HepG2 (cell line): Measurements from ENCODE around the gene IQCE. TPM values are rescaled to one million over a fixed set of nuclear protein-coding genes. Genes with fewer than 3 reads are reported as not detected.

ENCODE experiments used
- ARHGAP35 ChIP-seq: sonication (generic); formaldehyde crosslinking; IDR thresholded peaks from 2 replicates; pipeline ENCODE4 v1.9.0; 2022; ENCODE audit warnings: mild to moderate bottlenecking, inconsistent platforms, moderate library complexity, missing genetic modification reagents, borderline replicate concordance
- BRCA1 ChIP-seq: sonication (generic); formaldehyde crosslinking; IDR thresholded peaks from 2 replicates; pipeline ENCODE4 v1.4.0; 2020; ENCODE audit warnings: missing genetic modification reagents
- FOXJ3 ChIP-seq: sonication (generic); formaldehyde crosslinking; IDR thresholded peaks from 2 replicates; pipeline ENCODE4 v1.4.0; 2020; ENCODE audit warnings: missing genetic modification reagents, mild to moderate bottlenecking, borderline replicate concordance
- GABPB1 ChIP-seq: IDR thresholded peaks from 2 replicates; pipeline ENCODE4 v1.6.1; 2016; ENCODE audit warnings: mild to moderate bottlenecking, missing genetic modification reagents, moderate library complexity, missing compliant biosample characterization
- IRF9 ChIP-seq: sonication (generic); formaldehyde crosslinking; IDR thresholded peaks from 2 replicates; pipeline ENCODE4 v1.8.0; 2022; ENCODE audit warnings: missing genetic modification reagents, mild to moderate bottlenecking, borderline replicate concordance
- KDM5B ChIP-seq: sonication (generic); formaldehyde crosslinking; IDR thresholded peaks from 2 replicates; pipeline ENCODE4 v1.4.0; 2020; ENCODE audit warnings: missing genetic modification reagents, mild to moderate bottlenecking, borderline replicate concordance
- KLF9 ChIP-seq: IDR thresholded peaks from 2 replicates; pipeline ENCODE4 v1.6.1; 2016; ENCODE audit warnings: low read depth
- MIXL1 ChIP-seq: IDR thresholded peaks from 2 replicates; pipeline ENCODE4 v1.6.1; 2016
- MTF2 ChIP-seq: sonication (generic); formaldehyde crosslinking; IDR thresholded peaks from 2 replicates; pipeline ENCODE4 v1.5.0; 2020; ENCODE audit warnings: missing genetic modification reagents, borderline replicate concordance
- PHB2 ChIP-seq: fragments of 450-650 bp; IDR thresholded peaks from 2 replicates; pipeline ENCODE4 v1.6.1; 2018; ENCODE audit not compliant: partially characterized antibody
- SRSF1 ChIP-seq: fragments of 200-400 bp; formaldehyde crosslinking; optimal IDR thresholded peaks from 2 replicates; pipeline ENCODE3; 2017; ENCODE audit warnings: mild to moderate bottlenecking, low read depth, low read length, moderate library complexity
- TEAD2 ChIP-seq: sonication (generic); formaldehyde crosslinking; IDR thresholded peaks from 2 replicates; pipeline ENCODE4 v1.9.0; 2021; ENCODE audit warnings: missing genetic modification reagents
- THYN1 ChIP-seq: sonication (generic); formaldehyde crosslinking; IDR thresholded peaks from 2 replicates; pipeline ENCODE4 v1.8.1; 2023; ENCODE audit warnings: low read depth, mild to moderate bottlenecking, moderate library complexity, missing genetic modification reagents, borderline replicate concordance
- TIGD3 ChIP-seq: sonication (generic); formaldehyde crosslinking; IDR thresholded peaks from 2 replicates; pipeline ENCODE4 v1.5.1; 2020; ENCODE audit warnings: mild to moderate bottlenecking, missing genetic modification reagents, borderline replicate concordance
- ZC3H13 ChIP-seq: sonication (generic); formaldehyde crosslinking; IDR thresholded peaks from 2 replicates; pipeline ENCODE4 v1.8.1; 2023; ENCODE audit warnings: mild to moderate bottlenecking, missing genetic modification reagents, moderate library complexity
- ZNF17 ChIP-seq: sonication (generic); formaldehyde crosslinking; IDR thresholded peaks from 2 replicates; pipeline ENCODE4 v1.5.0; 2020; ENCODE audit warnings: mild to moderate bottlenecking, missing genetic modification reagents
- ZNF274 ChIP-seq: sonication (generic); formaldehyde crosslinking; IDR thresholded peaks from 2 replicates; pipeline ENCODE4 v1.5.1; 2020; ENCODE audit warnings: mild to moderate bottlenecking, missing genetic modification reagents
- ZNF773 ChIP-seq: sonication (generic); formaldehyde crosslinking; IDR thresholded peaks from 2 replicates; pipeline ENCODE4 v1.4.0; 2020; ENCODE audit warnings: missing genetic modification reagents, borderline replicate concordance
- polyA plus RNA-seq, 8 experiments: library from polyadenylated mRNA; depleted of rRNA in 3 of 8; stranded (reverse) in 7 of 8; unstranded in 1 of 8; fragments of >200 nt; fragmentation: Illumina TruSeq in 4 of 8; extraction: Trizol in 4 of 8; gene quantifications; 2 replicates each; pipeline versions ENCODE4 v1.2.1 to v1.2.3, GENCODE V29; 2011 to 2016; ENCODE audit warnings: low read depth in 4 of 8, missing spikeins in 1 of 8, mixed read lengths in 1 of 8; ENCODE audit not compliant: insufficient read depth in 1 of 8
- total RNA-seq, 5 experiments: library from RNA; depleted of rRNA; stranded (reverse); fragments of >200 nt; fragmentation: Illumina TruSeq; extraction: Trizol; gene quantifications; 2 replicates each; pipeline ENCODE4 v1.2.3, GENCODE V29; 2016; ENCODE audit warnings: low read depth in 1 of 5
- TF ChIP-seq, protein P1 (sequence below): sonication (generic); formaldehyde crosslinking; IDR thresholded peaks from 2 replicates; pipeline ENCODE4 v1.4.0; 2020; ENCODE audit warnings: missing genetic modification reagents
- TF ChIP-seq, protein P2 (sequence below): sonication (generic); formaldehyde crosslinking; conservative IDR thresholded peaks from 2 replicates; pipeline ENCODE4 v1.4.0; 2020; ENCODE audit warnings: missing genetic modification reagents
- TF ChIP-seq, protein P3 (sequence below): fragments of 450-650 bp; IDR thresholded peaks from 2 replicates; pipeline ENCODE4 v1.6.1; 2017
- TF ChIP-seq, protein P4 (sequence below): sonication (generic); formaldehyde crosslinking; IDR thresholded peaks from 2 replicates; pipeline ENCODE4 v1.8.1; 2023; ENCODE audit warnings: mild to moderate bottlenecking, missing genetic modification reagents, borderline replicate concordance

The IQCE gene
- total and polyA plus RNA-seq, 2 of the 13 experiments (the other 11 are each of a cell fraction or from before 2014, with no cell fraction given), result 1.5 to 2.5 TPM

GRCh38 chr7:2663121-2663886 lies 104.5 kb downstream of the IQCE start (continued):
- TF ChIP-seq ZNF274 (CRISPR knock-in tag) (peak; percentile 92; the same call in 1 of the 2 replicates), TEAD2 (CRISPR knock-in tag) (no peak), MIXL1 (peak; percentile 79; the same call in 1 of the 2 replicates), GABPB1 (CRISPR knock-in tag) (peak; percentile 94), ZNF17 (CRISPR knock-in tag) (peak; percentile 79; the same call in 1 of the 2 replicates), TIGD3 (peak; percentile 88; the same call in 1 of the 2 replicates), IRF9 (CRISPR knock-in tag) (peak; percentile 82), BRCA1 (CRISPR knock-in tag) (peak; percentile 87), KDM5B (peak; percentile 84; the same call in 1 of the 2 replicates), ZC3H13 (peak; percentile 97), PHB2 (no peak), FOXJ3 (CRISPR knock-in tag) (peak; percentile 71; the same call in 1 of the 2 replicates), MTF2 (CRISPR knock-in tag) (no peak), THYN1 (CRISPR knock-in tag) (no peak), SRSF1 (no peak), ZNF773 (CRISPR knock-in tag) (no peak; the same call in 1 of the 2 replicates), KLF9 (CRISPR knock-in tag) (no peak), ARHGAP35 (peak; percentile 87; the same call in 1 of the 2 replicates)
- TF ChIP-seq, protein P1, sequence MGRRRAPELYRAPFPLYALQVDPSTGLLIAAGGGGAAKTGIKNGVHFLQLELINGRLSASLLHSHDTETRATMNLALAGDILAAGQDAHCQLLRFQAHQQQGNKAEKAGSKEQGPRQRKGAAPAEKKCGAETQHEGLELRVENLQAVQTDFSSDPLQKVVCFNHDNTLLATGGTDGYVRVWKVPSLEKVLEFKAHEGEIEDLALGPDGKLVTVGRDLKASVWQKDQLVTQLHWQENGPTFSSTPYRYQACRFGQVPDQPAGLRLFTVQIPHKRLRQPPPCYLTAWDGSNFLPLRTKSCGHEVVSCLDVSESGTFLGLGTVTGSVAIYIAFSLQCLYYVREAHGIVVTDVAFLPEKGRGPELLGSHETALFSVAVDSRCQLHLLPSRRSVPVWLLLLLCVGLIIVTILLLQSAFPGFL (CRISPR knock-in tag), result no peak
- TF ChIP-seq, protein P2, sequence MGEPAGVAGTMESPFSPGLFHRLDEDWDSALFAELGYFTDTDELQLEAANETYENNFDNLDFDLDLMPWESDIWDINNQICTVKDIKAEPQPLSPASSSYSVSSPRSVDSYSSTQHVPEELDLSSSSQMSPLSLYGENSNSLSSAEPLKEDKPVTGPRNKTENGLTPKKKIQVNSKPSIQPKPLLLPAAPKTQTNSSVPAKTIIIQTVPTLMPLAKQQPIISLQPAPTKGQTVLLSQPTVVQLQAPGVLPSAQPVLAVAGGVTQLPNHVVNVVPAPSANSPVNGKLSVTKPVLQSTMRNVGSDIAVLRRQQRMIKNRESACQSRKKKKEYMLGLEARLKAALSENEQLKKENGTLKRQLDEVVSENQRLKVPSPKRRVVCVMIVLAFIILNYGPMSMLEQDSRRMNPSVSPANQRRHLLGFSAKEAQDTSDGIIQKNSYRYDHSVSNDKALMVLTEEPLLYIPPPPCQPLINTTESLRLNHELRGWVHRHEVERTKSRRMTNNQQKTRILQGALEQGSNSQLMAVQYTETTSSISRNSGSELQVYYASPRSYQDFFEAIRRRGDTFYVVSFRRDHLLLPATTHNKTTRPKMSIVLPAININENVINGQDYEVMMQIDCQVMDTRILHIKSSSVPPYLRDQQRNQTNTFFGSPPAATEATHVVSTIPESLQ (CRISPR knock-in tag), result 0 out of 2 replicates have a peak, but pooled peaks have one; percentile 43
- TF ChIP-seq, protein P3, sequence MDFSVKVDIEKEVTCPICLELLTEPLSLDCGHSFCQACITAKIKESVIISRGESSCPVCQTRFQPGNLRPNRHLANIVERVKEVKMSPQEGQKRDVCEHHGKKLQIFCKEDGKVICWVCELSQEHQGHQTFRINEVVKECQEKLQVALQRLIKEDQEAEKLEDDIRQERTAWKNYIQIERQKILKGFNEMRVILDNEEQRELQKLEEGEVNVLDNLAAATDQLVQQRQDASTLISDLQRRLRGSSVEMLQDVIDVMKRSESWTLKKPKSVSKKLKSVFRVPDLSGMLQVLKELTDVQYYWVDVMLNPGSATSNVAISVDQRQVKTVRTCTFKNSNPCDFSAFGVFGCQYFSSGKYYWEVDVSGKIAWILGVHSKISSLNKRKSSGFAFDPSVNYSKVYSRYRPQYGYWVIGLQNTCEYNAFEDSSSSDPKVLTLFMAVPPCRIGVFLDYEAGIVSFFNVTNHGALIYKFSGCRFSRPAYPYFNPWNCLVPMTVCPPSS, result no peak
- TF ChIP-seq, protein P4, sequence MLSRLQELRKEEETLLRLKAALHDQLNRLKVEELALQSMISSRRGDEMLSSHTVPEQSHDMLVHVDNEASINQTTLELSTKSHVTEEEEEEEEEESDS (CRISPR knock-in tag), result no peak
